ENCODE data around the gene ZNF324. TPM values are rescaled to one million over a fixed set of nuclear protein-coding genes. Genes with fewer than 3 reads are reported as not detected.
A peak's percentile ranks its signal among the peaks of the same experiment; 100 is the strongest.

ZNF324 gene
- total and polyA plus RNA-seq, 2 of the 13 experiments (the other 11 are each of a cell fraction or from before 2014, with no cell fraction given): 1.1 to 4.7 TPM

DNA sequence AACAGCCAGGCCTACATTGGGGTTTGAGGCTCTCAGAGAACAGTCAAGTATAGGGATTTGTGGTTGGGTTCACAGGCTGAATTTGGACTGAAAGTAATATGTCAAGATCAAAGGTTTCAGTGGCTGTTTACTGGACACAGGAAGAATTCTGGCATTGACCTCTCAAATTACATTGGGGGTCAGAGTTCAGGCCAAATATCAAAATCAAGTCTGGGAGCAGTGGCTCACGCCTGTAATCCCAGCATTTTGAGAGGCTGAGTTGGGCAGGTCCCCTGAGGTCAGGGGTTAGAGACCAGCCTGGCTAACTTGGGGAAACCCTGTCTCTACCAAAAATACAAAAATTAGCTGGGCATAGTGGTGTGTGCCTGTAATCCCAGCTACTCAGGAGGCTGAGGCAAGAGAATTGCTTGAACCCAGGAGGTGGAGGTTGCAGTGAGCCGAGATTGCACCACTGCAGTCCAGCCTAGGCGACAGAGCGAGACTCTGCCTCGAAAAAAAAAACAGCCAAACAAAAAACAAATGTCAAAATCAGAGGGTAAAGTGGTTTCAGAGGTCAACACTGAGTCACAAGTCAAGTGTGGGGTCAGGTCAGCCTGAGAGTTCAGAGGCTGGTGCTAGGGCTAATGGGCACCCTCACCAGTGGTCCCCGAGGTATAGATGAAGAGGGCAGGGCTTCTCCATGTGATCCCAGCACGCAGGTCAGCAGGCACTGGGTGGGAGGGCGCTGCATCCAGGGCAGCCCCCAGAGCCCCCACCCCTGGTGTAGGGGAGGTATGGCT is 43.4 kb downstream of the ZNF324 start (continued):
- TF ChIP-seq, protein P1, sequence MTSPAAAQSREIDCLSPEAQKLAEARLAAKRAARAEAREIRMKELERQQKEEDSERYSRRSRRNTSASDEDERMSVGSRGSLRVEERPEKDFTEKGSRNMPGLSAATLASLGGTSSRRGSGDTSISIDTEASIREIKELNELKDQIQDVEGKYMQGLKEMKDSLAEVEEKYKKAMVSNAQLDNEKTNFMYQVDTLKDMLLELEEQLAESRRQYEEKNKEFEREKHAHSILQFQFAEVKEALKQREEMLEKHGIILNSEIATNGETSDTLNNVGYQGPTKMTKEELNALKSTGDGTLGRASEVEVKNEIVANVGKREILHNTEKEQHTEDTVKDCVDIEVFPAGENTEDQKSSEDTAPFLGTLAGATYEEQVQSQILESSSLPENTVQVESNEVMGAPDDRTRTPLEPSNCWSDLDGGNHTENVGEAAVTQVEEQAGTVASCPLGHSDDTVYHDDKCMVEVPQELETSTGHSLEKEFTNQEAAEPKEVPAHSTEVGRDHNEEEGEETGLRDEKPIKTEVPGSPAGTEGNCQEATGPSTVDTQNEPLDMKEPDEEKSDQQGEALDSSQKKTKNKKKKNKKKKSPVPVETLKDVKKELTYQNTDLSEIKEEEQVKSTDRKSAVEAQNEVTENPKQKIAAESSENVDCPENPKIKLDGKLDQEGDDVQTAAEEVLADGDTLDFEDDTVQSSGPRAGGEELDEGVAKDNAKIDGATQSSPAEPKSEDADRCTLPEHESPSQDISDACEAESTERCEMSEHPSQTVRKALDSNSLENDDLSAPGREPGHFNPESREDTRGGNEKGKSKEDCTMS (CRISPR knock-in tag; conservative IDR thresholded peaks at IDR 0.05): no peak
- TF ChIP-seq SMAD1 (CRISPR knock-in tag; IDR thresholded peaks at IDR 0.05; ENCODE audit: borderline replicate concordance, low read depth): no peak
- no peak for TF ChIP-seq ZFYVE20 (CRISPR knock-in tag; IDR thresholded peaks at IDR 0.05; ENCODE audit: borderline replicate concordance, low read depth)
- TF ChIP-seq ZNF672 (CRISPR knock-in tag; IDR thresholded peaks at IDR 0.05): no peak
- no peak for TF ChIP-seq U2AF2 (IDR thresholded peaks at IDR 0.05; ENCODE audit: low read depth, low read length)
- no peak for TF ChIP-seq SAFB2 (CRISPR knock-in tag; IDR thresholded peaks at IDR 0.05; ENCODE audit: borderline replicate concordance, low read depth)
- TF ChIP-seq SKI (IDR thresholded peaks at IDR 0.05; ENCODE audit: partially characterized antibody): peak; percentile 80
- peak; percentile 25; the same call in 1 of the 2 replicates for TF ChIP-seq IRF2 (CRISPR knock-in tag; IDR thresholded peaks at IDR 0.05)
- no peak for TF ChIP-seq ZNF780A (CRISPR knock-in tag; IDR thresholded peaks at IDR 0.05)
- TF ChIP-seq HNF4A (CRISPR knock-in tag; IDR thresholded peaks at IDR 0.05): peak; percentile 82
- TF ChIP-seq ZNF850 (CRISPR knock-in tag; conservative IDR thresholded peaks at IDR 0.05): no peak
- peak; percentile 43; the same call in 1 of the 2 replicates for TF ChIP-seq ARNT2 (CRISPR knock-in tag; IDR thresholded peaks at IDR 0.05; ENCODE audit: low read depth)
- TF ChIP-seq, protein P2, sequence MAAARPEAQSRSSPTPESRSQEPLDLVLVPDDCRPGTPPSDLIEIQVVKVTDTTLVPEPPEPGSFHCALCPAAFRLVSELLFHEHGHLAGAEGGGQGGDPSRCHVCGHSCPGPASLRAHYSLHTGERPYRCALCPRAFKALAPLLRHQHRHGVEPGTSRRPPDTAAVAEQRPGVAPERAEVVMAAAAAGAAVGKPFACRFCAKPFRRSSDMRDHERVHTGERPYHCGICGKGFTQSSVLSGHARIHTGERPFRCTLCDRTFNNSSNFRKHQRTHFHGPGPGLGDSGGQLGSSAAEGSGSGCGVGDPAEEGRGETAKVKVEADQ (CRISPR knock-in tag; IDR thresholded peaks at IDR 0.05; ENCODE audit: borderline replicate concordance): 0 out of 2 replicates have a peak, but pooled peaks have one; percentile 37
- no peak for TF ChIP-seq SYNCRIP (IDR thresholded peaks at IDR 0.05; ENCODE audit: insufficient read depth, low read depth, low read length)
- no peak for TF ChIP-seq ZBTB8A (CRISPR knock-in tag; IDR thresholded peaks at IDR 0.05; ENCODE audit: borderline replicate concordance, low read depth)
- TF ChIP-seq ZNF124 (CRISPR knock-in tag; IDR thresholded peaks at IDR 0.05): no peak
- no peak for TF ChIP-seq CBX1 (IDR thresholded peaks at IDR 0.05; ENCODE audit: low read depth)
- TF ChIP-seq FOXJ3 (CRISPR knock-in tag; IDR thresholded peaks at IDR 0.05; ENCODE audit: borderline replicate concordance): peak; percentile 65; the same call in 1 of the 2 replicates
- TF ChIP-seq, protein P3, sequence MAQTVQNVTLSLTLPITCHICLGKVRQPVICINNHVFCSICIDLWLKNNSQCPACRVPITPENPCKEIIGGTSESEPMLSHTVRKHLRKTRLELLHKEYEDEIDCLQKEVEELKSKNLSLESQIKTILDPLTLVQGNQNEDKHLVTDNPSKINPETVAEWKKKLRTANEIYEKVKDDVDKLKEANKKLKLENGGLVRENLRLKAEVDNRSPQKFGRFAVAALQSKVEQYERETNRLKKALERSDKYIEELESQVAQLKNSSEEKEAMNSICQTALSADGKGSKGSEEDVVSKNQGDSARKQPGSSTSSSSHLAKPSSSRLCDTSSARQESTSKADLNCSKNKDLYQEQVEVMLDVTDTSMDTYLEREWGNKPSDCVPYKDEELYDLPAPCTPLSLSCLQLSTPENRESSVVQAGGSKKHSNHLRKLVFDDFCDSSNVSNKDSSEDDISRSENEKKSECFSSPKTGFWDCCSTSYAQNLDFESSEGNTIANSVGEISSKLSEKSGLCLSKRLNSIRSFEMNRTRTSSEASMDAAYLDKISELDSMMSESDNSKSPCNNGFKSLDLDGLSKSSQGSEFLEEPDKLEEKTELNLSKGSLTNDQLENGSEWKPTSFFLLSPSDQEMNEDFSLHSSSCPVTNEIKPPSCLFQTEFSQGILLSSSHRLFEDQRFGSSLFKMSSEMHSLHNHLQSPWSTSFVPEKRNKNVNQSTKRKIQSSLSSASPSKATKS (CRISPR knock-in tag; IDR thresholded peaks at IDR 0.05): no peak
- TF ChIP-seq, protein P4, sequence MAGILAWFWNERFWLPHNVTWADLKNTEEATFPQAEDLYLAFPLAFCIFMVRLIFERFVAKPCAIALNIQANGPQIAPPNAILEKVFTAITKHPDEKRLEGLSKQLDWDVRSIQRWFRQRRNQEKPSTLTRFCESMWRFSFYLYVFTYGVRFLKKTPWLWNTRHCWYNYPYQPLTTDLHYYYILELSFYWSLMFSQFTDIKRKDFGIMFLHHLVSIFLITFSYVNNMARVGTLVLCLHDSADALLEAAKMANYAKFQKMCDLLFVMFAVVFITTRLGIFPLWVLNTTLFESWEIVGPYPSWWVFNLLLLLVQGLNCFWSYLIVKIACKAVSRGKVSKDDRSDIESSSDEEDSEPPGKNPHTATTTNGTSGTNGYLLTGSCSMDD (CRISPR knock-in tag; IDR thresholded peaks at IDR 0.05): no peak
- TF ChIP-seq PRPF4 (IDR thresholded peaks at IDR 0.05; ENCODE audit: low read depth, low read length, poor library complexity, severe bottlenecking): no peak
- no peak for TF ChIP-seq TAF15 (IDR thresholded peaks at IDR 0.05; ENCODE audit: low read depth, low read length, poor library complexity, severe bottlenecking)
- TF ChIP-seq ZNF331 (CRISPR knock-in tag; IDR thresholded peaks at IDR 0.05): 0 out of 2 replicates have a peak, but pooled peaks have one; percentile 19
